Right lung (tissue), 5 donors: ENCODE measurements around the gene TRIOBP. TPM values are rescaled to one million over a fixed set of nuclear protein-coding genes. Genes with fewer than 3 reads are reported as not detected.

ENCODE experiments used
- DNase-seq, 2 donors: peaks; one replicate each; pipeline ENCODE4 v3.0.0-alpha.2; 2013
- polyA plus RNA-seq, 5 donors: library from polyadenylated mRNA; unstranded; fragments of 120-200 nt; gene quantifications; one replicate each; pipeline versions ENCODE4 v1.2.1 to v1.2.3, GENCODE V29; 2013; ENCODE audit warnings: inconsistent platforms in 1 of 5, low replicate concordance in 1 of 5; ENCODE audit not compliant: insufficient read length in 5 of 5, insufficient read depth in 1 of 5

TRIOBP gene
- polyA plus RNA-seq, 5 donors, result 51.7 to 86.8 (median 63.2) TPM

DNA sequence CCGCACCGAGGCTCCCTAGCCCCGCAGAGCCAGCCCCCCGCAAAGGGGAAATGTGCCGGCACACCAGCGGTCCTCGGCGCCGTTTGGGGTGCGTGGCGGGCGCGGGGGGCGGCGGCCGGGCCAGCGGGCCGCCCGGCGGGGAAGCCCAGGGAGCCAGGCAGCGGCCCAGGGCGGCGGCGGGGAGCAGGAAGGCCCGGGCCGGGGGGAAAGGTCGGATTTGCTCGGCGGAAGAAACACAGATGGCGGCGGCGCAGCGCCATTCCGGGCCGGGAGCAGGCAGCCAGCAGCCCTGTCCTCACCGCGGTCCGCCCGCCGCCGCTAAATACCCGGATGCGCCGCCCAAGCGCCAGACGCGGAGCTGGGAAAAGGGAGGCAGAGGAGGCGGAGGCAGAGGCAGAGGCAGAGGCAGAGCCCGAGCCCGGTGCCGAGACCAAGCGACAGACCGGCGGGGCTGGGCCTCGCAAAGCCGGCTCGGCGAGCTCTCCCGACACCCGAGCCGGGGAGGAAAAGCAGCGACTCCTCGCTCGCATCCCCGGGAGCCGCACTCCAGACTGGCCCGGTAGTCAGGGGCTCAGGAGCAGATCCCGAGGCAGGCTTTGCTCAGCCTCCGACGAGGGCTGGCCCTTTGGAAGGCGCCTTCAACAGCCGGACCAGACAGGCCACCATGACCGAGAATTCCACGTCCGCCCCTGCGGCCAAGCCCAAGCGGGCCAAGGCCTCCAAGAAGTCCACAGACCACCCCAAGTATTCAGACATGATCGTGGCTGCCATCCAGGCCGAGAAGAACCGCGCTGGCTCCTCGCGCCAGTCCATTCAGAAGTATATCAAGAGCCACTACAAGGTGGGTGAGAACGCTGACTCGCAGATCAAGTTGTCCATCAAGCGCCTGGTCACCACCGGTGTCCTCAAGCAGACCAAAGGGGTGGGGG is 108.3 kb downstream of the TRIOBP start:
- DNase-seq, result peak; percentile 91 to 92

DNA sequence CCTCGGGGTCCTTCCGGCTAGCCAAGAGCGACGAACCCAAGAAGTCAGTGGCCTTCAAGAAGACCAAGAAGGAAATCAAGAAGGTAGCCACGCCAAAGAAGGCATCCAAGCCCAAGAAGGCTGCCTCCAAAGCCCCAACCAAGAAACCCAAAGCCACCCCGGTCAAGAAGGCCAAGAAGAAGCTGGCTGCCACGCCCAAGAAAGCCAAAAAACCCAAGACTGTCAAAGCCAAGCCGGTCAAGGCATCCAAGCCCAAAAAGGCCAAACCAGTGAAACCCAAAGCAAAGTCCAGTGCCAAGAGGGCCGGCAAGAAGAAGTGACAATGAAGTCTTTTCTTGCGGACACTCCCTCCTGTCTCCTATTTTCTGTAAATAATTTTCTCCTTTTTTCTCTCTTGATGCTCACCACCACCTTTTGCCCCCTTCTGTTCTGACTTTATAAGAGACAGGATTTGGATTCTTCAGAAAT is 109.0 kb downstream of the TRIOBP start:
- no peak for DNase-seq

DNA sequence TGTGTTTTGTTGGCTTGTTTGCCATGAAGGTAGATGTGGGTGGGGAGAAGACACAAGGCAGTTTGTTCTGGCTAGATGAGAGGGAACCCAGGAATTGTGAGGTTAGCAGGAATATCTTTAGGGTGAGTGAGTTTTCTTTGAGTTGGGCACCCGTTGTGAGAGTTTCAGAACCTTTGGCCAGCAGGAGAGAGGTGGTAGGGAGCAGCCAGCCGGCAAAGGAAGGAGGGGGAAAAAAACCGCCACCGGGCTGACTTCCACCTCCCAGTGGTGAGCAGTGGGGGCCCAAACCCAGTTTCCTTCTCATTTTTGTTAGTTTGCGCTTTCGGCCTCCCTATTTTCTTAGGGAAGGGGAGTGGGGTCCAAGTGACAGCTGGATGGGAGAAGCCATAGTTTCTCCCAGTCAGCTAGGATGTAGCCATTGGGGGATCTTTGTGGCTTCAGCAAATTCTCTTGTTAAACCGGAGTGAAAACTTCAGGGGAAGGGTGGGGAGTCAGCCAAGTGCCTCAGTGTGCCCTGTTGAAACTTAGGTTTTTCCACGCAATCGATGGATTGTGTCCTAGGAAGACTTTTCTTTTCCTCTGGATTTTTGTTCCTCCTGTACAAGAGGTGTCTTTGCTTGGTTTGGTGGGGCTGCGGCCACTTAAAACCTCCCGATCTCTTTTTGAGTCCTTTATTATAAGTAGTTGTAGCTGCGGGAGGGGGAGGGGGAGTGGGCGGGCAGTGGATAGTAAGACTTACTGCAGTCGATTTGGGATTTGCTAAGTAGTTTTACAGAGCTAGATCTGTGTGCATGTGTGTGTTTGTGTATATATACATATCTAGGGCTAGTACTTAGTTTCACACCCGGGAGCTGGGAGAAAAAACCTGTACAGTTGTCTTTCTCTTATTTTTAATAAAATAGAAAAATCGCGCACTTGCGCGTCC is 109.8 kb downstream of the TRIOBP start:
- DNase-seq, result no peak

DNA sequence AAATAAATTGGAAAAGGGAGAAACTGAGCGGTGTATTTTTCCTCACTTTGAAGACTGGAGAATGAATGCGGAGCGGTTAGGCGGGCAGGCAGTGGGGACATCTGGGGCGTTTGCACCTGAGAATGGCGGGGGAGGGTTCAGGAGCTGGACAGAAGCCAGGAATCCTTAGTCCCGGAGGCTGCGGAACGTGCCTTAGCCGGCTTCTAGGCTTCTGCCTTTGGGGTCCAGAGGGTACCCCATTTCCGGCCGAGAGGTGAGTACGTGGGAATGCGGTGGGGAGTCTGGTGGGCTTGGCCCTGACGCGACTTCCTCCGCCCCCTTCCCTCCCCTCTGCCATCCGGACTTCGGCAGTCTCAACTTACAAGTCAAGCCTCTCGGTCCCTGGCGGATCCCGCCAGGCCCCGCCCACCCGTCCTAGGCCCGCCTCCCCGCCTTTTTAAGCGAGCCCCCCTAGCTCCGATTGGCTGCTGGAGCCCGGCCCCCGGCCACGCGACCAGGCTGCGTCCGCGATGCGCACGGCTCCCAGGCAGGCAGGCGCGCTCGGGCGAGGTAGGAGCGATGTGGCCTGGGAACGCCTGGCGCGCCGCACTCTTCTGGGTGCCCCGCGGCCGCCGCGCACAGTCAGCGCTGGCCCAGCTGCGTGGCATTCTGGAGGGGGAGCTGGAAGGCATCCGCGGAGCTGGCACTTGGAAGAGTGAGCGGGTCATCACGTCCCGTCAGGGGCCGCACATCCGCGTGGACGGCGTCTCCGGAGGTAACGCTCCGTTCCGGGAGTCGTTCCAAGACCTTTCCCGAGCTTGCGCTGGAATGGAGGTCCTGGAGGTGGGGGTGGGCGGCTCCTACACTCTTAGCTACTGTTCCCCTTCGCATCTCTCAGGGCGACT is 110.8 kb downstream of the TRIOBP start, which contains the start of gene GCAT:
GCAT (plus strand) TSS at position 525 of the 884 bp plus-strand sequence; CDS start at position 559, 34 bp downstream.
- peak; percentile 96 for DNase-seq

DNA sequence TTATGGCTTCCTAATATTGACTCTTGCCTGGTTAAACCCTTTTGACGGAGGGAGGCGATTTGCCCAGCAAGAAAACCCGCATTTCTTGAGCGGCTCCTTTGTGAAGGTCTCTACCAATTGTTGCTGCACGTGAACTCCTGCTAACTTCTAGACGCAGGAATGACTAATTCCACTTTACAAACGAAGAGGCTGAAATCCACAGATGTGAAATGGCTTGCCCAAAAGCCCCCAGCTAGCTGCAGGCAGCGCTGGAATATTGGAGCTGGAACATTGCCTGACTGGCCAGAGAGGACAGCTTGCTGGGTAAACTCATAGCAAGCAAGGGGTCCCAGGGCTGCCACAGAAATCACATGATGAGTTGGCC is 111.4 kb downstream of the TRIOBP start:
- DNase-seq, result no peak

DNA sequence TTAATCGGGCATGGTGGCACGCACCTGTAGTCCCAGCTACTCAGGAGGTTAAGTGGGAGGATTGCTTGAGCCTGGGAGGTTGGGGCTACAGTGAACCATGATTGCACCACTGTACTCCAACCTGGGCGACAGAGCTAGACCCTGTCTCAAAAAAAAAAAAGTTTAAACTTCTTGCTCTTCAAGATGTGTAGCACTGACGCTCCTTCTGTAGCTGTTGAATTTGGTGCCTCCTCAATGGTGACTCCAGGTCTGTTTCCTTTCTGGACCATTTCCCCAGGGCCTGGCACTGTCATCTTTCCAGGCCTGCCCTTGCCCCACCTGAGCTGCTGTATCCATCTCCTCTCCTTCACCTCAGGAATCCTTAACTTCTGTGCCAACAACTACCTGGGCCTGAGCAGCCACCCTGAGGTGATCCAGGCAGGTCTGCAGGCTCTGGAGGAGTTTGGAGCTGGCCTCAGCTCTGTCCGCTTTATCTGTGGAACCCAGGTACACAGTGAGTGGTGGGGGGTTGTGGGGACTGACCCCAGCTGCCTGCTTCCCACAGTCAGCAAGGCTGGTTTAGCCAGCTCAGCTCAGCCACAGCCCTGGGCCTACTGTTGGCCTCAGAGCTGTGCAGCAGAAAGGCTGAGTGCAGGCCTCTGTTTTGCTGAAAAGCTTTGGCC is 113.0 kb downstream of the TRIOBP start:
- no peak for DNase-seq

DNA sequence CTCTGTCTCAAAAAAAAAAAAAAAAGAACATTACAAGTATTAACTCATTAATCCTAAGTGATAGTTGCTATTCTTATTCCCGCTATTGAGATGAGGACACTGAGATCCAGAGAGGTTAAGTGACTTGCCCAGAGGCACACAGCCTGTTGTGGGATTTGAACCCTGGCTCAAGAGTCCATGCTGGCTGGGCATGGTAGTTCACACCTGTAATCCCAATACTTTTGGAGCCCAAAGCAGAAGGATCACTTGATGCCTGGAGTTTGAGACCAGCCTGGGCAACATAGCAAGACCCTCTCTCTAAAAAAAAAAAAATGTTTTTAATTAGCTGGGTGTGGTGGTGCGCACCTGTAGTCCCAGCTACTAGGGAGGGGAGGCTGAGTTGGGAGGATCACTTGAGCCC is 115.0 kb downstream of the TRIOBP start:
- no peak for DNase-seq

DNA sequence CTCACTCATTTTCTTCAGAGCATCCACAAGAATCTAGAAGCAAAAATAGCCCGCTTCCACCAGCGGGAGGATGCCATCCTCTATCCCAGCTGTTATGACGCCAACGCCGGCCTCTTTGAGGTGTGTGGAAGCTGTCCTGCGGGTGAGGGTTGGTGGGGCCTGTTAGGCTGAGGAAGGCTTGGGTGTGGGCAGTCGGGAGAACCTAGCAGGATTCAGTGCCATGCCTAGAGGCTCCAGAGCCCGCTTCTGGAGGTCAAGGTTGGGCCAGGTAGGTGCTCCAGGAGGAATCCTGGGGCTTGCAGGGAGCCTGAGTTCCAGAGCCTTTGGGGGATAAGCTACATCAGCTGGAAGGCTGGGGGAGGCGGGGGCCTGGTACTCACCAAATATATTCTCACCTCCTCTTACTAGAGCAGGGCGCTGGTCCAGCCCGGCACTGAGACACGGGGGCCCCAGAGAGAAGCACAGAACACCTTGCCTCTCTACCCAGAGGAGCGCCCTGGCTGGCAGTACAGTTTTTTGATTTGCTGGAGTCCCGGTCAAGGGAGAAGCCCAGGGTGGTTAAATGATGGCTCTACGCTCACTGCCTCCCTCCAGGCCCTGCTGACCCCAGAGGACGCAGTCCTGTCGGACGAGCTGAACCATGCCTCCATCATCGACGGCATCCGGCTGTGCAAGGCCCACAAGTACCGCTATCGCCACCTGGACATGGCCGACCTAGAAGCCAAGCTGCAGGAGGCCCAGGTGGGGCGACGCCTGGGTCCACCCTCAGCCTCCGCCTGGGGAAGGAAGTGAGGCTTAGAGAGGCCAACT is 116.2 kb downstream of the TRIOBP start:
- no peak for DNase-seq

DNA sequence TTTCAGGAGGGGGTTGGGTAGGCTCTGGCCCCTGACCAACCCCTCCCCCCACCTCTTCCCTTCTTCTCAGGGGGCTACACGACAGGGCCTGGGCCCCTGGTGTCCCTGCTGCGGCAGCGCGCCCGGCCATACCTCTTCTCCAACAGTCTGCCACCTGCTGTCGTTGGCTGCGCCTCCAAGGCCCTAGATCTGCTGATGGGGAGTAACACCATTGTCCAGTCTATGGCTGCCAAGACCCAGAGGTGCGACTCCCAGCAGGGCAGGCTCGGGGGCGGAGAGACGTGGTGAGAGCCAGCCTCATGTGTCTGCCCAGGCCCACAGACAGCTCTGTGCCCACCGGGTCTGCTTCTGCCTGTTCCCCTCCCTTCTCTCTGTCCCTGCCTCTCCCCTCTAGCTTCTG is 118.7 kb downstream of the TRIOBP start:
- DNase-seq, result no peak

DNA sequence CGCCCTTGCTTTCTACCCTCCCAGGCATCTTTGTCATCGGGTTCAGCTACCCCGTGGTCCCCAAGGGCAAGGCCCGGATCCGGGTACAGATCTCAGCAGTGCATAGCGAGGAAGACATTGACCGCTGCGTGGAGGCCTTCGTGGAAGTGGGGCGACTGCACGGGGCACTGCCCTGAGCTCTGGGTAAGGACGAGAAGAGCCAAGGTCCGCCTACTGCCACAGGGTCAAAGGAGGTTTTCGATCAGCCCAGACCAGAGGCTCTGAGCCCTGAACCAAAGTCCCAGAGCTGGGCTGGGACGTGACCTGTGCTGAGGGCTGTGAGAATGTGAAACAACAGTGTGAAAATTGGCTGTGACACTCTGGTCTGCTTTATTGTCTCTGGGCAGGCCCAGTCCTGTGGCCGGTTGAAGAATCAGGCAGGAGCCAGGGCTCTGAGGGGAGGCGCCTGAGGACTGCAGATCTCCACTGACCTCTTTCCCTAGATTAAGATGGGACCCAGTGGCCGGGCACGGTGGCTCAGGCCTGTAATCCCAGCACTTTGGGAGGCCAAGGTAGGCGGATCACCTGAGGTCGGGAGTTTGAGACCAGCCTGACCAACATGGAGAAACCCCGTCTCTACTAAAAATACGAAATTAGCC is 119.8 kb downstream of the TRIOBP start:
- DNase-seq, result no peak

DNA sequence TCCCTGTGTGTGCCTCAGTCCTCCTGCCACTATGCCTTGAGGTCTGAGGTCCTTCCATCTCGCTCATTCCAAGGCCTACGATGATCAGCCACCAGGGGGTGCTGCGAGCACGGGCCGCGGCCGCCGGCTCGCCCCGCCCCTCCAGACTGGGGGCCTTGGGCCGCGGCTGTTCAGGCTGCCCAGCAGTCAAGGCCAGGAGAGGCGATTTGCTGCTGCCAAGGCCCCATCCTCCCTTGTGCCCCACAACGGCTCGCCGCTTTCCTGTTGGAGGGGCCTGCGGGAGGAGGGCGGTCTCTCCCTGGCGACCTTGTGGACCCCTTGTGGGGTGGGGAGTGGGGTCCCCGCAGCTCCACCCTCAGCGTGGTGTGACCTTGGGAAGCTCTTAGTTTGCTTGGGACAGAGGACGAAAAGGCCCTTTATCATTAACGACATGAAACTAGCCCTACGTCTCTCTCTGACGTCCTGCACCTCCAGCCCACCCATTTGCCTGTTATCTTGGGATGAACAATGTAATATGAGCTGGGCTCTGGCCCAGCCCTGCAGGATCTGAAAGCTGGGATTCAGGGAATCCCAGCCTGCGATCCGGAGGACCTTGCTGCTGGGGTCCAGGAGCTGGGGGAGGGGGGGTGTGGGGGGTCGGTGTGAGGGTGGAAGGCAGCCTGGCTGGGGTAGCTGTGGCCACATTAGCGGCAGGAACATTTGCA is 121.0 kb downstream of the TRIOBP start:
- peak; percentile 78 to 84 for DNase-seq

DNA sequence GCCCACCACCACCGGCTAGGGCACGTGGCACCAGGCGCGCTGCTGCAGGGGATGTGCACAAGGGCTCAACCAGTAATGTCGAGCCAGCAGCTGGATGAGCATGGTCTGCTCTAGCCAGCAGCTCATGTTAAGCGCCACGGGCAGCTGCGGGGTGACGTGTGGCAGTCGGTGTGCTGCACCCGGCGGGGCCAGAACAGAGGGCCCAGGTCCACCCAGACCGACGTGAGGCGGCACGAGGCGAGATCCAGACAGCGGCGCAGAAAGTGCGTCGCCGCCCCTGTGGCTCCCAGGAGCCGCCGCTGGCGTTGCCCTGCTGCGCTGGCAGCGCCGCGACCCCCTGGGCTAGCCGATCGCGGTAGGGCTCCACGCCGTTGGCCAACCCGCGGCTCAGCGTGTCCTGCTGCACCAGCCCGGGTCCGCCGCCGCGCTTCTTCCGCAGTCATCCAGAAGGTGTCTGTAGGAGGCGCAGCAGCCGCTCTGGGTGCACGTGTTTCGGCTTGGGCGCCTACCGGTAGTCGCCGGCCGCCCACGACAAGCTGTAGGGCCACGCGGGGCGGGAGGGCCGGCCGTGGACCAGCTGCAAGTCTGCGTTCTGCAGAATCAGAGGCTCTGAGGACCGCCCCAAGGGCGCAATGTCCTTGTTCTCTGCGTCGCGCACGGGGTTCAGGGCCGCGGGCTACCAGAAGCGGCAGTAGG is 121.7 kb downstream of the TRIOBP start:
- no peak for DNase-seq

DNA sequence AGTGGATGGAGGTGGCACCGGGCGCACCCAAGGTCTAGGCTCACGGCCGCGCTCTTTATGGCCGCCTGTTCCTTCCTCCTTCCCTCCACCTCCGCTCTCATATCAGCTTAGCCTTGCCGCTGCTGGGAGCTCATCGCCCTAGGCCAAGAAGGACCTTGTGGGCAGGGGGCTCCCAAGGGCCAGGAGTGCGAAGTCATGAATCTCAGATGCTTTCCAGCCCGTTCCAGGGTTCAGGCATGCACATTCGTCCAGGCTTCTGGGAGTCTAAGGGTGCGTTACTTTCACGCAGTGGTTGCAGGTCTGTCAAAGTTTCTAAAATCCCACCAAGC is 122.2 kb downstream of the TRIOBP start:
- DNase-seq, result no peak

DNA sequence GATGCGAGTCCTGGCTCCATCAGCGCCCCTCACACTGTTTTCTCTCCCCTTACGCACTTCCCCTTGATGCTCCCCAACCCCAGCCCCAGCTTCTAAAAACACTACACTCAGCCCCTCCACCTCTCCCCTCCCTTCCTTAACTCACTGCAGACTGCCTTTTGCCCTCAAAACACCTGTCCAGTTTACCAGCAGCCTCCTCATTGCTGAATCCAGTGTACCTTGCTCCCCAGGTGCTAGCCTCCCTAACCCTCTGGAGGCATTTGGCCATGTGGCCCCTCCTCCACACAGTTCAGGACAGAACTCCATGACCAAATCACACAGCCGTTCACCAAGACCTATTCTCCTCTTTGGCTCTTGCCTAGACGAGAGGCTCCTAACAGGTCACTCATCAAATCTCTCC is 123.5 kb downstream of the TRIOBP start:
- DNase-seq, result no peak

DNA sequence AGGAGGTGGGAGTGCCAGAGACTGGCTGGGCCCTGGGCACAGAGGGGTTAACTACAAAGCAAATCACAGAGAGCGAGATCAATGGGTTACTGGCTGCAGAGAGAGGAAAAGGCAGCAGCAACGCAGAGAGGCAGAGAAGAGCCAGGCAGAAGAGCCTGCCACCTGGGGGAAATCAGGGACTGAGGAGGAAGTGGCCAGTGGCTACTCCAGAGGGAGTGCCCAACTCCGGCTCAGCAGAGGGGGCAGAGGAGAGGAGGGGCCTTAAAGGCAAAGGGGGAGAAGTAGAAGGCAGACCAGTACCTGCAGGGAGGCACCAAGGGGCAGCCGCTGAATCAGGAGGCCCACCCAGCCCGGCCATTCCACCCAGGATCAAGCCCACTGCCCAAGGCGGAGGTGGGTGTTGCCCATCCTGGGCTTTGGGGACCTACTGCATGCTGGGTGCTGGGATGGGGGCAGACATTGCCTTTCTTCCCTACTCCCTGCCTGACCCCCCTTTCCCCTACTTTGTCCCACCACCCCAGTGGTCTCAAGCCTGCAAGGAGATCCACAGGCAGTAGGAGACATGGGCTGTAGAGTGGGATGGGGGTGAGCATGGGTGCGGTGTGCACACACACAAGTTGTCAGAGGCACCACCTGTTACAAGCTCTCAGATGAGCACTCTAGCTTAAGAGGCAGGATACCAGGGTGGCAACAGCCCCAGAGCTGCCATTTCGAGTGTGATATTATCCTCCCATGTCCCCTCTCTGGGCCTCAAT is 125.4 kb downstream of the TRIOBP start:
- no peak for DNase-seq

DNA sequence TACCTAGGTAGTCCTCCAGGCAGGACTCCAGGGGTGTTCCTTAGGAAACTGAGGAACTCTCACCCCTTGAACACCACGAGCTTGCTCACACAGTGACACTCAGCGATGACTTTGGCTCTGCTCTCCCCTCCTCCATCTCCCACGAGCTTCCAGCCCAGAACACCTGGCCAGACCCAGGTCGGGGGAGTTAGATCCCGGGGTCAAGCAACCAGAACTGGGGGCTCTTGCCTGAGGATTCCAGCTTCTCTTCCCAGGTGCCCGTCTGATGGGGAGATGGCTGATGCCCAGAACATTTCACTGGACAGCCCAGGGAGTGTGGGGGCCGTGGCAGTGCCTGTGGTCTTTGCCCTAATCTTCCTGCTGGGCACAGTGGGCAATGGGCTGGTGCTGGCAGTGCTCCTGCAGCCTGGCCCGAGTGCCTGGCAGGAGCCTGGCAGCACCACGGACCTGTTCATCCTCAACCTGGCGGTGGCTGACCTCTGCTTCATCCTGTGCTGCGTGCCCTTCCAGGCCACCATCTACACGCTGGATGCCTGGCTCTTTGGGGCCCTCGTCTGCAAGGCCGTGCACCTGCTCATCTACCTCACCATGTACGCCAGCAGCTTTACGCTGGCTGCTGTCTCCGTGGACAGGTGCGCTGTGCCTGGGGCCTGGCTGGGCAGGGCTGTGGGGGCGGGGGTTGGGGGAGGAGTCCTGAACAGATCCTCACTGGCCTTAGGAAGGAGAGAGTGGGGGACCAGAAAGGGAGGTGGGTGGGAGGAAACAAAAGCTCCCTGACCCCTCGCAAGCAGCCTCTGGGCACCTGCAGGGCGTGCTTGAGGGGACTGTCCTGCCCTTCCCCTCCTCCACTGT is 126.5 kb downstream of the TRIOBP start, which contains the start of gene GALR3:
GALR3 (plus strand) TSS at position 249 of the 852 bp plus-strand sequence; CDS start at position 274, 25 bp downstream.
- DNase-seq, result no peak
